Measurements from ENCODE around the gene THUMPD2. TPM values are rescaled to one million over a fixed set of nuclear protein-coding genes. Genes with fewer than 3 reads are reported as not detected.

The THUMPD2 gene
- polyA plus RNA-seq, 1 donor from 2014 or later: 24.7 TPM

GRCh38 chr2:39688181-39688580 is 90.9 kb downstream of the THUMPD2 start:
- Histone ChIP-seq H3K4me3 (ENCODE audit: low read length) (no peak overlapping the region), H3K27me3 (ENCODE audit: insufficient read depth, low read depth, low read length) (no peaks in the 10 kb centered on the region), H3K9me3 (ENCODE audit: low read length) (no peaks in the 10 kb centered on the region), H4K20me1 (ENCODE audit: insufficient read depth) (no peaks in the 10 kb centered on the region), H3K4me2 (ENCODE audit: low read length) (no peak overlapping the region), H3K9me2 (ENCODE audit: insufficient read depth, low read length) (no peaks in the 10 kb centered on the region), H3F3A (ENCODE audit: insufficient read depth, low read length, poor library complexity, severe bottlenecking) (no peaks in the 10 kb centered on the region), H3K27ac (ENCODE audit: low read length) (no peak overlapping the region), H3K36me3 (ENCODE audit: insufficient read depth, low read length) (peaks cover 5% of the 10 kb centered on the region), H3K9ac (ENCODE audit: low read length) (no peak overlapping the region), H3K79me2 (replicated peaks; ENCODE audit: insufficient read depth, low read length) (no peaks in the 10 kb centered on the region), H2AFZ (ENCODE audit: low read depth, low read length) (no peak overlapping the region)
- TF ChIP-seq CTCF (IDR thresholded peaks at IDR 0.05; ENCODE audit: poor library complexity, severe bottlenecking) (no peak), RAD21 (conservative IDR thresholded peaks at IDR 0.05) (no peak), REST (IDR thresholded peaks at IDR 0.05; ENCODE audit: borderline replicate concordance) (no peak), TAF1 (IDR thresholded peaks at IDR 0.05; ENCODE audit: low read depth) (no peak), EP300 (conservative IDR thresholded peaks at IDR 0.05; ENCODE audit: poor library complexity, severe bottlenecking) (no peak), EZH2 (IDR thresholded peaks at IDR 0.05; ENCODE audit: borderline replicate concordance, insufficient read depth, low read length, poor library complexity, severe bottlenecking) (no peak), SMC3 (conservative IDR thresholded peaks at IDR 0.05; ENCODE audit: poor library complexity) (no peak), MXI1 (conservative IDR thresholded peaks at IDR 0.05; ENCODE audit: poor library complexity, severe bottlenecking) (no peak), POLR2AphosphoS5 (IDR thresholded peaks at IDR 0.05) (no peak)

GRCh38 chr2:39686456-39686855 is 92.6 kb downstream of the THUMPD2 start:
- TF ChIP-seq EZH2 (IDR thresholded peaks at IDR 0.05; ENCODE audit: borderline replicate concordance, insufficient read depth, low read length, poor library complexity, severe bottlenecking) (no peak), EP300 (conservative IDR thresholded peaks at IDR 0.05; ENCODE audit: poor library complexity, severe bottlenecking) (no peak), SMC3 (conservative IDR thresholded peaks at IDR 0.05; ENCODE audit: poor library complexity) (no peak), TAF1 (IDR thresholded peaks at IDR 0.05; ENCODE audit: low read depth) (no peak), REST (IDR thresholded peaks at IDR 0.05; ENCODE audit: borderline replicate concordance) (no peak), MXI1 (conservative IDR thresholded peaks at IDR 0.05; ENCODE audit: poor library complexity, severe bottlenecking) (no peak), RAD21 (conservative IDR thresholded peaks at IDR 0.05) (no peak), CTCF (IDR thresholded peaks at IDR 0.05; ENCODE audit: poor library complexity, severe bottlenecking) (no peak), POLR2AphosphoS5 (IDR thresholded peaks at IDR 0.05) (no peak)
- H3K27ac ChIP-seq (ENCODE audit: low read length): no peak overlapping the region
- H3K4me2 ChIP-seq (ENCODE audit: low read length): no peak overlapping the region
- no peak overlapping the region for H3K9ac ChIP-seq (ENCODE audit: low read length)
- no peaks in the 10 kb centered on the region for H3K9me3 ChIP-seq (ENCODE audit: low read length)
- H3K79me2 ChIP-seq (replicated peaks; ENCODE audit: insufficient read depth, low read length): no peaks in the 10 kb centered on the region
- H2AFZ ChIP-seq (ENCODE audit: low read depth, low read length): no peak overlapping the region
- no peaks in the 10 kb centered on the region for H3K36me3 ChIP-seq (ENCODE audit: insufficient read depth, low read length)
- H3K27me3 ChIP-seq (ENCODE audit: insufficient read depth, low read depth, low read length): no peaks in the 10 kb centered on the region
- H3K4me3 ChIP-seq (ENCODE audit: low read length): no peak overlapping the region
- H4K20me1 ChIP-seq (ENCODE audit: insufficient read depth): no peaks in the 10 kb centered on the region
- H3F3A ChIP-seq (ENCODE audit: insufficient read depth, low read length, poor library complexity, severe bottlenecking): no peaks in the 10 kb centered on the region
- H3K9me2 ChIP-seq (ENCODE audit: insufficient read depth, low read length): no peaks in the 10 kb centered on the region

Measured in neural cell (in vitro differentiated cells).